SK-N-MC (cell line): ENCODE measurements around the gene PKMYT1.

Experiments used
- DNase-seq: peaks from one replicate; pipeline ENCODE4 v3.0.0-alpha.2; 2011; ENCODE audit warnings: low read depth, low spot score
- H3K27ac ChIP-seq: fragments of 200-600 bp; sonication (generic); 2 replicates; pipeline ENCODE4 v1.5.1; 2016; ENCODE audit warnings: mixed run types
- H3K36me3 ChIP-seq: fragments of 200-600 bp; sonication (generic); 2 replicates; pipeline ENCODE4 v1.6.1; 2017; ENCODE audit warnings: antibody characterized with exemption, low read length, mixed read lengths; ENCODE audit not compliant: insufficient read depth
- H3K4me3 ChIP-seq: fragments of 200-600 bp; sonication (generic); 2 replicates; pipeline ENCODE4 v1.5.1; 2016
- H3K9ac ChIP-seq: fragments of 200-600 bp; sonication (generic); 2 replicates; pipeline ENCODE4 v1.8.0; 2017; ENCODE audit warnings: mixed run types, mixed read lengths; ENCODE audit not compliant: insufficient read length
- H3K9me3 ChIP-seq: fragments of 200-600 bp; sonication (generic); 2 replicates; pipeline ENCODE4 v1.6.1; 2017; ENCODE audit warnings: low read depth, mild to moderate bottlenecking, antibody characterized with exemption, low read length, moderate library complexity, mixed read lengths
- EZH2 ChIP-seq: fragments of 200-600 bp; sonication (generic); IDR thresholded peaks from one replicate; pipeline ENCODE4 v1.6.1; 2017; ENCODE audit warnings: antibody characterized with exemption
- FOXP2 ChIP-seq: optimal IDR thresholded peaks from 2 replicates; pipeline ENCODE3; 2011; ENCODE audit warnings: mild to moderate bottlenecking, moderate library complexity; ENCODE audit not compliant: insufficient read depth; ENCODE audit errors: extremely low read length, control extremely low read depth
- POLR2AphosphoS5 ChIP-seq: IDR thresholded peaks from 2 replicates; pipeline ENCODE4 v1.6.1; 2012; ENCODE audit warnings: mild to moderate bottlenecking, low read depth, low read length, borderline replicate concordance

PKMYT1 gene

GRCh38 chr16:2955438-2955778 is 24.8 kb downstream of the PKMYT1 start:
- no peak overlapping the region for H3K9ac ChIP-seq
- no peaks in the 10 kb centered on the region for H3K9me3 ChIP-seq
- no peak overlapping the region for H3K27ac ChIP-seq
- no peak overlapping the region for H3K4me3 ChIP-seq
- TF ChIP-seq EZH2 (no peak), POLR2AphosphoS5 (no peak), FOXP2 (no peak)
- H3K36me3 ChIP-seq, result no peaks in the 10 kb centered on the region
- DNase-seq, result no peak

- Histone ChIP-seq H3K36me3 (no peaks in the 10 kb centered on the region), H3K9me3 (no peaks in the 10 kb centered on the region), H3K9ac (no peak overlapping the region), H3K27ac (no peak overlapping the region), H3K4me3 (no peak overlapping the region)
- TF ChIP-seq FOXP2, result no peak
- no peak for TF ChIP-seq EZH2
- TF ChIP-seq POLR2AphosphoS5, result no peak
- DNase-seq, result no peak
Measured at GRCh38 chr16:2954656-2955381, 25.4 kb downstream of the PKMYT1 start.

GRCh38 chr16:2953706-2954627 is 26.3 kb downstream of the PKMYT1 start:
- no peak for DNase-seq
- Histone ChIP-seq H3K27ac (no peak overlapping the region), H3K4me3 (no peak overlapping the region)

GRCh38 chr16:2952679-2953078 is 27.6 kb downstream of the PKMYT1 start:
- Histone ChIP-seq H3K27ac (no peak overlapping the region), H3K9ac (no peak overlapping the region), H3K36me3 (no peaks in the 10 kb centered on the region), H3K9me3 (no peaks in the 10 kb centered on the region), H3K4me3 (no peak overlapping the region)
- DNase-seq, result no peak
- TF ChIP-seq EZH2, result no peak
- TF ChIP-seq FOXP2, result no peak
- no peak for TF ChIP-seq POLR2AphosphoS5

More at GRCh38 chr16:2953706-2954627, 26.3 kb downstream of the PKMYT1 start:
- H3K36me3 ChIP-seq, result no peaks in the 10 kb centered on the region
- TF ChIP-seq EZH2 (no peak), POLR2AphosphoS5 (no peak), FOXP2 (no peak)
- no peaks in the 10 kb centered on the region for H3K9me3 ChIP-seq
- H3K9ac ChIP-seq, result no peak overlapping the region

- Histone ChIP-seq H3K36me3 (no peaks in the 10 kb centered on the region; the same call in 1 of the 2 replicates), H3K27ac (no peak overlapping the region), H3K9ac (no peak overlapping the region), H3K4me3 (no peak overlapping the region), H3K9me3 (no peaks in the 10 kb centered on the region)
- no peak for TF ChIP-seq FOXP2
- TF ChIP-seq EZH2, result no peak
- TF ChIP-seq POLR2AphosphoS5, result no peak
- DNase-seq, result no peak
Measured at GRCh38 chr16:2950773-2951172, 29.5 kb downstream of the PKMYT1 start.

GRCh38 chr16:2950353-2950724 is 29.9 kb downstream of the PKMYT1 start:
- Histone ChIP-seq H3K4me3 (no peak overlapping the region), H3K9ac (no peak overlapping the region), H3K36me3 (no peaks in the 10 kb centered on the region; the same call in 1 of the 2 replicates), H3K27ac (no peak overlapping the region), H3K9me3 (no peaks in the 10 kb centered on the region)
- DNase-seq, result no peak
- no peak for TF ChIP-seq FOXP2
- TF ChIP-seq EZH2, result no peak
- no peak for TF ChIP-seq POLR2AphosphoS5

- Histone ChIP-seq H3K9me3 (no peaks in the 10 kb centered on the region), H3K27ac (no peak overlapping the region), H3K36me3 (no peaks in the 10 kb centered on the region; the same call in 1 of the 2 replicates), H3K9ac (no peak overlapping the region), H3K4me3 (no peak overlapping the region)
- TF ChIP-seq EZH2, result no peak
- TF ChIP-seq FOXP2, result no peak
- TF ChIP-seq POLR2AphosphoS5, result no peak
- DNase-seq, result no peak
Measured at GRCh38 chr16:2949705-2950352, 30.4 kb downstream of the PKMYT1 start.
